Measurements from ENCODE around the gene POLG.

Gene POLG

DNA sequence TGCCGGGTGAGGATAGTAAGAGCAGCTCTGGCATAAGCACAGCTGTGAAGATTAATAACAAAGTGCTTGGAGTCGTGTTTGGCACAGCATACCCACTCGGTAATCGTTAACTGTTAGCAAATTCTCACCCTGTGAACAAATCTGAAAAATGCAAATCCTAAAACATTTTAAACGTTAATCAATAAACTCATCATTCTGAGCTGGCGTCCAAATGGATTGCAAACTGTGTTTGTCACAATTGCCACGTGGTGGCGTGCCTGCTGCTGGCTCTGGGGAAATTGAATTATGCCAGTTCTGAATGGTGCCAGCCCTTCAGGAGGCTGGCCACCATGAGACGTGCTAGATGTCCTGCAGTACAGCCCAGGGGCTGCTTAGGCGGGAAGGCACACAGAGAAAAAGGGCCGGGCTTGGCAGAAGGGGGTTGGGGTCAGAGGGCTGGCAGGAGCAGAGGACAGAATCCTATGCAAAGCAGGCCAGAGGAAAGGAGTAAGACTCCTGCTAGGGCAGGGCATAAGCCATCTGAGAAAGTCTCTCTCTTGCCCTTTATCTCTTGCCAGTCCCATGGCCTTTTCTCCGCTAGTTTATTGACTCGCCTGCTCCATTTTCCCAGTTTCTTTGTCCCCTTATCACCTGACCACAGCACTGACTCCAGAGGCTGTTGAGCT lies 22.1 kb upstream of the POLG start:
- DNase-seq: no peak

- no peak for DNase-seq
These were observed 19.4 kb upstream of the POLG start for GRCh38 chr15:89353991-89354390.

GRCh38 chr15:89352476-89352875 lies 17.9 kb upstream of the POLG start:
- no peak for DNase-seq

GRCh38 chr15:89349206-89349558 lies 14.6 kb upstream of the POLG start:
- no peak for DNase-seq

DNA sequence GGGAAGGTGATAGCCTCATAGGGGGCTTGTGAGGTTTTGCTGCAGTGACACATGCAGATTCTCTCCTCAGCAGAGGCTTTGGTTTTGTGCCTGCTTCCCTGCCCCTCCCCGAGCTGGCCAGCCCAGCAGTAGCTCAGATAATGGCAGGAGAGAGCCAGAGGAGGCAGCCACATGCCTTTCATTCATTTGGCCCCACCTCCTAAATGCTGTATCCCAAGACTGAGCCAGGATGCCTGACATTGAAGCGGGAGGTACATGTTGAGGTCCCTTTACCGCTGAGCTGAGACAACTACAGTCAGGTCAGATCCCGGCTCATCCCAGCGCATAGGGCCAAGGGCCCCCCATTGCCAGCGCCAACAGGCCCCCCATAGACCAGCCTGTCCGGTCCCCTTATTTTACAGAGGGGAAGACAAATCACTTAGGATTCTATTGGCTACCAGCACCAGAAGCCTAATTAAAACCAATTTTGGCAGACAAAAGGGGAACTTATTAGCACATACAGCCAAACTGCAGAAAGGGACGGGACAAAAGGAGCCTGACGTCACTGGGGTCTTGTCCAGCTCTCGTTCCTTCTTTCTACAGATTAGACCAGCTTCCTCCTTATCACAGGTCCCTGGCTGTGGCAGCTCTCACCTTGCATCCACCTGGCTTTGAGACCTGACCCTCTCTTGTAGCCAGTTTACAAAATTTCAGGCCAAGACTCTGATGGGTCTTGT lies 12.1 kb upstream of the POLG start:
- no peak for DNase-seq

GRCh38 chr15:89345248-89345647 lies 10.6 kb upstream of the POLG start:
- no peak for DNase-seq

GRCh38 chr15:89342840-89343239 lies 8.2 kb upstream of the POLG start:
- no peak for DNase-seq

DNA sequence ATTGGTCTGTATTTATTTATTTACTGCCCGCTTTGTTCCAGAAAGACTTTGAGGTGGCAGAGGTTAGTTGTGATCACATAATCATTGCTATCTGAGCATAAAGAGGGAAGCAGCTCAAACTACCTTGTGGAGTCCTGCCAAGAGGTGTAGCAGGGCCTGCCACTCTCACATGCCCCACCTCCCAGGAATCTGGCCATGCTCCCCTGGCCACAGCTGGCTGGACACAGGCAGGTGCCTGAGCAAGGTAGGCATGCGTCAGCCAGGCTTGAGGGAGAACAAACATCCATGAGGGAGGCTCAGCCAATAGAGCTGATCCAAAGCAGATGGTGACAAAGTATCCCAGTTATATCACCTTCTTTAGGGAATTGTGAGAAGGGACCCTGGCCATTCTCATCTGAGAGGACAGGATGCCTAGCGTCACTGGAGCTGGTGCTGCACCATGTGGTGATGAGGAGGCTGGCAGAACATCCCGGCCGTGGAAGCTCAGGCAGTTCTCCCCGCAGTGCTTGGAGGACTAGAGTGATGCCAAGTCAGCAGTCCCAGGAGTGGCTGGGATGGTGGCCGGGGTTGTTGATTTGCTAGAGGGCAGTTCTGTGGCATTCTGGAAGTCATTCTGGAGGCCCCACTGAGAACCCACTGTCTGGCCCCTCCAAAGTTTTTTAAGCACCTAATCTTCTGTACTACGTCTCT lies 6.8 kb upstream of the POLG start:
- DNase-seq: no peak

DNA sequence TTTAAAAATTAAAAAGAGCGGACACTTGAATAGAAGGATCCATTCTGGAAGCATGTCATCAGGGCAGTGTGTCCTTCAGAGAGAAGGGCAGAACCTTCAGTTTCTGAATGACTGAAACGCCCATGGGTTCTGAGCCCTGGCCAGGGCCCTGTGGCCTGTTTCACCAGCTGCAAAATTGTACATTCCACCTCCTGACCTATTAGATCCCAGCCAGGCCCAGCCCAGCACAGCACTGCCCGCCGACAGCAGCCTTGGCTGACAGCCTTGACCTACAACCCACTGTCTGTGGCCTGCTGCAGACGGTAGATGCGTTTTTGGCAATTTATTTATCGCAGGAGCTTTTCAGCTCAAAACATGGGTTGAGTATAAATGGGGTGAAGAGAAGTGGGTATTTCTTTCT lies 5.9 kb upstream of the POLG start:
- no peak for DNase-seq

- no peak for DNase-seq
These were observed 3.4 kb upstream of the POLG start for GRCh38 chr15:89338036-89338435.

- peak; percentile 23 for DNase-seq
These were observed 846 bp upstream of the POLG start for GRCh38 chr15:89335298-89336041.

DNA sequence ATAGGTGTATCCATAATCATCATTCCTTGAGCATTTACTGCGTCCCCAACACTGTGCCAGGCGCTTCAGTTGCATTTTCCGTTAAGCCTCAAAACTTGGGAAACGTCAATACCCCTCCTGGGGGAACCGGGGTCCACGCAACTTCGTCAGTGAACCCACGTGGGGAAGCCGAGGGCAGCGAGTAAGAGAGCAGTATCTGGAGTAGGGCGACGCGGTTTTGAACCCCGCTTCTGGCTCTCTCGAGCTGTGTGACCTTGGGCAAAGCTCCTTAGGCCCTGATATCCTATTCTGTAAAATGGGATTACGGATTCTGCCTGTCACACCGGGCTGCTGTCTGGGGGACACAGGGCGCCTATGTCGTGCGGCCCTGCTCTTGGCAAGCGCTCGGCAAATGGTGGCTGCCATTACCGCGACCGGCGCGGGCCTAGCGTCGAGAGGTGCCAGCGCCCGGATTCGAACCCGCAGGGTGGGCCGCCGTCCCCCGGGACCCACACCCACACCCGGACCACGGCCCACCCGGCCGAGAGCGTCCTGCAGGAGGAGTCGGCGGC lies 590 bp downstream of the POLG start:
- DNase-seq: no peak

GRCh38 chr15:89333011-89333860 lies 1.4 kb downstream of the POLG start:
- no peak for DNase-seq

GRCh38 chr15:89332446-89332845 lies 2.2 kb downstream of the POLG start:
- no peak for DNase-seq

GRCh38 chr15:89330881-89331595 lies 3.6 kb downstream of the POLG start:
- DNase-seq: no peak

- no peak for DNase-seq
These were observed 4.5 kb downstream of the POLG start for GRCh38 chr15:89330119-89330518.

DNA sequence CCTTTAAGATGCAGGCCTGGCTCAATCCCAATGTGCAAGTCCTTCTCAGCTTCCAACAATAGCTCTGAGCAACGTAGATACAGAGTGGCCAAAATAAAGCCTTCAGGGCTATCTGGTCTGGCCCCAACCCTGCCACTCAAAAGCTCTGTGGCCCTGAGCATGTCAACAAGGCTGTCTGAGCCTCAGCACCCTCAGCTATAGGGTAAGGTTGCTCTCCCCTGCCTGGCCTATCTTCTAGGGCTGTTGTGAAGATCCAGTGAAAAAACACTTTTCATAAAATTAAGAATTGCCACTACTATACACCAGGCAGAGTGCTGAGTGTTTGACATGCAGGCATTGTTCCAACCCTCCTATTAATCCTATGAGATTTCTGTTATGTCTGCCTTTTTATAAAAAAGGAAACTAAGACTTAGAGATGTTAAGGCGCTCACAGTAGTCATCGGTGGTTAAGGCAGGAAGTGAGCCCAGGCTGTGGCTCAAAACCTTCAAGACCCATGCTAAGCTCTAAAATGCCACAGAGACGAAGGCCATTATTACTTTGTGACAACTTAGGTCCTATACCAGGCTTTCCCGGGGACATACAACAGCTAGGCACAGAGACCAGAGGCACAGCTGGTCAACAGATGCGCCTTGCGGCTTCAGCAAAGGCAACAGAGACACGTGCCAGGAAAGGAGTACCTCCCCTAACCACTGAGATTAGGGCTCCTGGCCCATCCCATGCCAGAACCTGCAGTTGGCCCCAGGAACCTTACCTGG lies 5.1 kb downstream of the POLG start:
- DNase-seq: no peak

DNA sequence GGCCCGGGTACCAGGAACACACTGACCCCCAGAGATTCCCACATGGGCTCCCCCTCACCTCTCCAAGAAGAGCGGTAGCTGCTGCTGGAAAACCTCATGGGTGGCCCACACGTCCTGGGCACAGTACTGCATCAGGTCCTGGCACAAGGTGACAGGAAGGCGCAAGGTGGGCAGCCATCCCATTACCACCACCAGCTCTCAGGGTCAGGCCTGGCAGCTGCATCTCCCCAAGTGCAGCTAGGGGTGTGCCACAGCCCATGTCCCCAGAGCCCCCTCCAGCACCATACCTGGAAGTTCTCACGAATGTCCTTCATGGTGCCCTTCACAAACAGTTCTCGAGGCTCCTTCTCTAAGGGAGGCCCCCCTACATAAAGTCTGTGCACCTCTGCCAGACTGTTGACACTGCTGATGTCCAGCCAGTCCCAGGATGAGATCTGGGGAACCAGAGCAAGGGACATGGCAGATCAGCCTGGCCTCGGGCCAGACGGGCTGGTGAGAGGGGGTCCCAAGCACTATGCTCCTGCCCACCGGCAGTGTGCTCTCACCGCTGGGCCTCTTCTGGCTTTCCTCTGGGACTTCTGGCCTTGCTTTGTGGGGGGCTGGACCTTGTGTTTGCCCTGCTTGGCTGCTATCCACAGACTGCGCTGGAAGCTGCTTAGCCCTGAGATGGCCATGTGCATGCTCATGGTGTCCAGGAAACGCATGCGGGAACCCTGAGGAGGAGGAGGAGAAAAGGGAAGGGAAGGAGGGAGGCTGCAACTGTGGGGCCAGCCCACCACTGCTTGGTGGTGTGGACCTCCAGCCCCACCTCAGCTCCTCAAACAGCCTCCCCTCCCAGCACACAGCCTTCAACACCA lies 6.0 kb downstream of the POLG start:
- DNase-seq: no peak

DNA sequence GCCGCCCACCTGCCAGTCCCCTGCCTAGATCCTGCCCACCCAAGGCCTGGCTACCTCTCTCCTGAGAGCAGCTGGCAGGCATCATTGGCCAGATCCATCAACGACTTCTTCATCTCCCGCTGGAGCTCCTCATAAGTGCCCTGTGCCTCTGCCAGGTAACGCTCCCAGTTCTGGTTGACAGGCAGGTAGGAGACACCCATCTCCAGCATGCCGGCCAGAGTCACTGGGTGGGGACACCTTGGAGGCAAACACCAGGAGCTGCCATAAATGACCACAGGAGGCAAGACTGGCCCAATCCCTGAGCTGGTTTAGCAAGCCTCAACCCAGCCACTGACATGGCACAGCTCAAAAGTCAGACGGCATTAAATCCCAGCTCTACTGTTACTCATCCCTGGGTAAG lies 7.5 kb downstream of the POLG start:
- no peak for DNase-seq

GRCh38 chr15:89326316-89326715 lies 8.3 kb downstream of the POLG start:
- DNase-seq: no peak
